HG02642 (cell line): ENCODE results near the gene CDIP1.

Experiments
- ATAC-seq: cut with Tn5 transposase; IDR thresholded peaks from one replicate; pipeline ENCODE4 v1.9.1; 2021; ENCODE audit warnings: mild to moderate bottlenecking; ENCODE audit not compliant: unreplicated experiment, poor library complexity

CDIP1 gene

DNA sequence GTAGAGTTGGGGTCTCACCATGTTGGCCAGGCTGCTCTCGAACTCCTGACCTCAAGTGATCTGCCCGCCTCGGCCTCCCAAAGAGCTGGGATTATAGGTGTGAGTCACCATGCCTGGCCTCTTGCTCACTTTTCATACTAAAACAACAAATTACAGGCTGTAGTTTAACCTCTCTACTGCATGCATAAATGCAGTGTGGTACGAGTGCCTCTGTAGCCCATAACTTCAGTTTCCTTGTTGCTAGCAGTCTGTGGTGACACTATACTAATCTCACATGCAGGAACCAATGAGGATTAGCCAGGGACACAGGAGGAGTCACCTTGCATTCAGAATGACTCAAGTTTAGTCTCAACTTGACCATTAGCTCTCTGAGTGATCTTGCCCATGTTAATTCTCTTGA lies 42.3 kb downstream of the CDIP1 start:
- ATAC-seq: no peak

DNA sequence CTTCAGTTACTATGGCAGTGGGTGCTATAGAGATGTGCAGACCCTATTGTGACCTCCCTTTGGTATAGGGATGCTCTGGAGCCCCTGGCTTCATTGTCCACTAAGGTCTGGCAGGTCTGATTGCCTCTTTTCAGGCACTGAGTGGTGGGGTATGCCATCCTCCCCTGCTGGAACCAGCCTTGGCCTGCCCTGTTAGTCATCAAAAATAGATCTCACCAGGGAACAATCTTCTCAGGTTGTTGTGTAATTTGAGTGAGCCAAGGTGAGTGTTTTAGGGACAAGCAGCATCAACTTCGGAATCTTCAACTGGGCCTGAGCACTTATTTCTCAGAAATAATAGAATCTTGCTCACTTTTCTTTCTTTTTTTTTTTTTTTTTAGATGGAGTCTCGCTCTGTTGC lies 42.8 kb downstream of the CDIP1 start:
- no peak for ATAC-seq

DNA sequence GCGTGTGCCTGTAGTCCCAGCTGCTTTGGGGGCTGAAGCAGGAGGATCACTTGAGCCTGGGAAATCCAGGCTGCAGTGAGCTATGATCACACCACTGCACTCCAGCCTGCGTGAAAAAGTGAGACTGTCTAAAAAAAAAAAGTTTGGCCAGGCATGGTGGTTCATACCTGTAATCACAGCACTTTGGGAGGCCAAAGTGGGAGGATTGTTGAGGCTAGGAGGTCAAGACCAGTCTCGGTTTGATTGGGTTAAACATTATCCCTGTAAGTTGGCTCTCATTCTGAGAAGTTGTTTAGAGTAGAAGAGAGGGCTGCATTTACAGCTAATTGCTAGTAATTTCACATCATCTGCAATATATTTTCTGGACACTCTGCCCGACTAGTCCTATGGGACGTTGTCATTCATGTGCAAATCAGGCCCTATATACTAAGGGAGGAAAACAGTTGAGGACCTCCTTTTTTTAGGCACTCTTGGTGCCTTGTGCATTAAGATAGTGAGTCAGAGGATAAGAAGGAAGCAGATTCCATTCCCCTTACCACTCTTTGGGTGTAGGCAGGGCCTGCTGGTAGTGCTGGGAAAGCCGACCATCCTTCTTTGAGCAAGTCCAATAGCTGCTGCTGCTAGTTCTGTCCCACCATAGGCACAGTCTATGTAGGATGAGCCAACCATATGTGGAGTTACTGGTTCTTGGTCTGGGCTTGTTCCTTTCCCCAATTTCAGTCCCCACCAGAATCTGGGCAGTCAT lies 43.7 kb downstream of the CDIP1 start:
- no peak for ATAC-seq

DNA sequence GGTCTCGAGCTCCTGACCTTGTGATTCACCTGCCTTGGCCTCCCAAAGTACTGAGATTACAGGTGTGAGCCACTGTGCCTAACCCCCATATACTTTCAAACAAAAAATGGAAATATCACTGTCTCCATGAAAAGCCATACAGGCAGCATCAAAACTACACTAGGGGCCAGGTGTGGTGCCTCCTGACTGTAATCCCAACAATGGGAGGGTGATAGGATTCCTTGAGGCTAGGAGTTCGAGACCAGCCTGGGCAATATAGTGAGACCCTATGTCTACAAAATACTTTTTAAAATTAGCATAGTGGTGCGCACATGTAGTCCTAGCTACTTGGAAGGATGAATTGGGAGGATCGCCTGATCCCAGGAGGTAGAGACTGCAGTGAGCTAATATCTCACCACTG lies 46.7 kb downstream of the CDIP1 start:
- ATAC-seq: no peak

DNA sequence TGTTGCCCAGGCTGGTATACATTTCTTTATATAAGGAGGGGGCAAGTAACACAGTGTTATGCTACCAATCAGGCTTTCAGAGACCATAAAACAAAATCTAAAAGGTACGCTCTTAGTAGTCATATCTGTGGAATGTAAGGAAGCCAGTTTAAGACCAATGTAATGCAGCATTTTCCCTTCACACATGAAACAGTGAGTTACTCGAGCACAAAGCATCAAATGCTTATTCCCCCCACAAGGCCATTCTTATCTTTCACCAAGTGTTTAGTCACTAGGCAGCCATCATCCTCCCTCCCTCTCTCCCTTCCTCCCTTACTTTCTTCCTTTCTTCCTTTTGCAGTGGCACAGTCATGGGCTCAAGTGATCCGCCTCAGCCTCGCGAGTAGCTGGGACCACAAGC lies 49.5 kb downstream of the CDIP1 start:
- ATAC-seq: no peak

DNA sequence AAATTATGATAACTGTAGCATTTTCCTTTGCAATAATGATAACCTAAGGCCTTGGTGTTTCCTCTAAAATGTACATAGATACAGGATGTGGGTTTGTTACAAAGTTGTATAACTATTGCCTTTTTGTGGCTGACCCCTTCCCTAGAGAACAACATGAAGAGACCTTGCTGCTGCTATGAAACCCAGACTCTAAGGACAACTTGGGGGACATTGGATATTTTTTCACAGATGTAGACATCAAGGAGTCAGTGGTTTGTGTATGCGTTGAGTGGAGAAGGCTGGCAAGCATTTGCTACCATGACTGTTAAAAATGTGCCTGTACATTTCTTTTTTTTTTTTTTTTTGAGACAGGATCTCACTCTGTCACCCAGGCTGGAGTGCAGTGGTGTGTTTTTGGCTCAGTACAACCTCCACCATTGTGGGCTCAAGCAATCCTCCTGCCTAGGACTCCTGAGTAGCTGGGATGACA lies 50.0 kb downstream of the CDIP1 start:
- no peak for ATAC-seq

DNA sequence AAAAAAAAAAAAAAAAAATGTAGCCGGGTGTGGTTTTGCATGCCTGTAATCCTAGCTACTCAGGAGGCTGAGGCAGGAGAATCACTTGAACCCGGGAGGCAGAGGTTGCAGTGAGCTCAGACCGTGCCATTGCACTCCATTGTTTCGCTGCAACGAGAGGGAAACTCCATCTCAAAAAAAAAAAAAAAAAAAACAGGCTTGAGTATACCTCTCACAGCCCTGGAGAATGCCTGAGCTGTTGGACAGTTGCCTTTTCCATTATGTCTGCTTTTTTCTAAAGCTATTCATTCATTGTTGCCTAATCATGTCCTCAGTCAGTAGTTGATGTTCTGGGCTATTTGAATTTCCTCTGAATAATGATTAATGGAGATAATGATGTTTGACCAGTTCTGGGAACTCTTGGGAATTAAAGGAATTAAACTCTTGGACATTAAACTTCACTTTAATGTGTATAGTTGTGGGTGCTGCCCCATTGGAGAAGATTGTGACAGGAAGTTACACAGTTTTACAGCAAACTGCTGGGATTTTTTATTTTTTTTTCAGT lies 50.5 kb downstream of the CDIP1 start:
- ATAC-seq: no peak

DNA sequence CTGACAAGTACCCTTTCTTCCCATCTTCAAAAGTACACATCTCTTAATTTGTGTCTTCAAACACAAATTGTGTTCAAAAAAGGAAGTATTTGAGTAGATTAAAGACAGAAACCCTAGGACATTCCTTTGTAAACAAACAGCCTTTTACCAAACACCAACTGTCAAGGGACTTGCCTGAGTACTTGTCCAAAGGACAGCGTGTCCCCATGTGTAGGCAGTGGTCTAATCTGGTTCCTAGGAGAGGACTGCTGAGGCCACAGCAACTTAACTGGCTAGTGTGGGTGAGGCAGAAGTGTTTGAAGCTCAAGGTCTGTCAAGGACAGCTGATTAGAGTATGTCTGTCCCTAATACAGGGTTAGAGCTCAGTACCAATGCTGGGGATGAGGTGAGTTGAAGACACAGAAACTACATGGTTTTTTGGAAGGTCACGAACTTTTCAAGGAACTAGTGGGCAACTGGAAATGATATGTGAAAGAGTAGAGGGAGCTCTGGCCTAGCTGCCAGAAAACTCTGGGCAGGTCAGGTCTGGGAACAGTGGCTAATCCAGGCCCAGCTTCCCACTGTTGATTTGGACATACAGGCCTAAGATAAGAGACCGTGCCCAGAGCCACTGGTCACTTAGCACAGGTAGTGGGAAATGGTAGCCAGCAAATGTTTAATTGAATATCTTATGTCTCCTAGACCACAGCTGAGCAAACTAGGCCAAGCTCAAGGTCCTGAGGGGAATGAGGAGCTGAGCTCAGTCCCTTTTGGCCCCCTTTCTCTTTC lies 52.3 kb downstream of the CDIP1 start:
- ATAC-seq: no peak

DNA sequence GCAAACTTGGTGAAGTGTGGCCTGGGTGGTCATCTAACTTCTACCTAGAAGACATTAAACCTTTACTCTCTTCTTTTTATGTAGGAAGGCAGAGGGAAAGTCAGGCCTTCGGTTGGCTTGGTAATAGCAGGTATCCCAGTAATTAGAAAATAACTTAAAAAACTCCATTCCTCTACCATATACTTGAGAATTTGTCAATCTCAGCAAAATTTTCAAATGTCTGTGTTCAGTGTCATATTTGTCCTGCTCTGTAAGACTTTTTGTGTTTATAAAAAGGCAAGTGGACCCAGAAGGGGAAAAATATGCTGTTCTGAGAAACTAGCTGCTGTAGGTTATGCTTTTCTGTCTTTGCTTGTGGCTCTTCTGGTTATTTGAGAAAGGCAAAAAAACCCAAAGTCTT lies 56.6 kb downstream of the CDIP1 start:
- ATAC-seq: no peak

DNA sequence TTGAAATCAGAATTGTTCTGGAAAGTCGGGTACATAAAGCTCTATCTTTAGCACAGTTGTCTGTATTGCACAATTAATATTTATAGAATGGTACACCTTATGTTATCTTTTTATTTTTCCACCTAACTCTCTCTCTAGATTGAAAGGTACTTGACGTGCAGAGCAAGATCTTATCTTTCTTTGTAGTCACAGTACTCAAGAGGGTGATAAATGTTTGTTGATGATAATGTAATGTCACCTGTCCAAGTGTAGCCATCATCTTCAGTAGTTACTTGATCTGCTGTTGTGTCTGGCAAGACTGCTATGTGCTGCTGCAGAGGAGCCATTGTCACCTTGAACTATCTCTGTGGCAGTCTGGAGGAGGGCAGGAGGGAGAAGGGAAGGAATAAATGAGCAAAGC lies 57.0 kb downstream of the CDIP1 start:
- ATAC-seq: no peak

DNA sequence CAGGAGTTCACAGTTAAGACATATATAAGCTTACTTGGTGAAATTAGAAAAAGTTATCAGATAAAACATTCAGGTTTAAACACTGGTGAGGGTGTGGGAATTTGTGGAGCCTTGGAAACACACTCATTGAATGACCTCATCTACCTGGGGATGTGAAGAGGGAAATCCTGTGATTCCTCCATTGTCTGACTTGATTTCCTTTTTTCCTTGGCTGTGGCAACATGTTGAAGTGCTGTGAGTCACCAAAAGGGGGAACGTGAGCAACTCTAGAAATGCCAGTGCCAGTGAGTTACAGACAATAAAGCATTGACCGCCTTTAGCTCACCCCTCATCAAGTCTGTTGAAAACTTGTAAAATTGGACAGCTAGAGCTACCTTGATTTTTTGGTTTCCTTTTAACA lies 60.6 kb downstream of the CDIP1 start:
- ATAC-seq: no peak

DNA sequence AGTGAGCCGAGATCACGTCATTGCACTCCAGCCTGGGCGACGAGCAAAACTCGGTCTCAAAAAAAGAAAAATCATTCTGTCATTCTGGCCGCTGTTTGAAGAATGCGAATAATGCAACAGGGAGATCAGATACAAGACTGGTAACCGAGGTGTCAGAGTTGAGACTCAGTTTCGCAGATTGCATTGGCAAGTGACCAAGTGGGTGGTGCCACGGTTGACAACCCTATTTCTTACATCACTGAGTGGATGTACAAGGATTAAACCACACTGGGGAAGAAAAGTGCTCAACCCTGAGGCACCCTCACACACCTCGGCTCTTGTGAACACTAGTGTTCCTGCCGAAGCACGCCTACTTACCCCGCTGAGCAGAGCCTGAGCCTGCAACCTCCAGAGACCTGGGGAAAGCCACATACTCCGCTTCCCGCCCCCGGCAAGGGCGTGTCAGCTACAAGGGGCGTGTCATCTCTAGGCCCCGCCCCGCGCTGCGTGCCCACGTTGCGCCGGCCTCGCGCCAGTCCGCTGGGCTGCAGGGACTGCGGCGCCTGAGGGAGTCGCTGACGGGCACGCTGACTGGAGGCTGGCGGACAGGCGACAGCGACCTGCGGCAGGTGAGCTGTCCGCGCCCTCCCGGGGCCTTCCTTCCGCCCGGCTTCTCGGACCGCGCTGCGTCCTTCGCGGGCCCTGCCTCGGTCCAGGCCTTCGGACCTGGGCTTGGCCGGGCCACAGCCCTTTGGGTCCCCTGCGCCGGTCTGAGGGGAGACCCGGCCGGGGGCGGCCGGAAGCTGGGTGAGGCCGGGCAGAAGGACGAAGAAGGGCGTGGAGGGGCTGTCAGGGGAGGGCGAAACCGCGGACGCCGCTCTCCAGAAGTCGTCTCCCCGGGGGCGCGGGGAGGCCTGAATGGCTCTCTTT lies 62.4 kb downstream of the CDIP1 start, which contains the start of gene HMOX2:
Gene HMOX2 (plus strand): TSS at position 519 of the 909 bp plus-strand sequence. CDS start 29,127 bp downstream, outside the sequence.
- peak; percentile 88 for ATAC-seq

DNA sequence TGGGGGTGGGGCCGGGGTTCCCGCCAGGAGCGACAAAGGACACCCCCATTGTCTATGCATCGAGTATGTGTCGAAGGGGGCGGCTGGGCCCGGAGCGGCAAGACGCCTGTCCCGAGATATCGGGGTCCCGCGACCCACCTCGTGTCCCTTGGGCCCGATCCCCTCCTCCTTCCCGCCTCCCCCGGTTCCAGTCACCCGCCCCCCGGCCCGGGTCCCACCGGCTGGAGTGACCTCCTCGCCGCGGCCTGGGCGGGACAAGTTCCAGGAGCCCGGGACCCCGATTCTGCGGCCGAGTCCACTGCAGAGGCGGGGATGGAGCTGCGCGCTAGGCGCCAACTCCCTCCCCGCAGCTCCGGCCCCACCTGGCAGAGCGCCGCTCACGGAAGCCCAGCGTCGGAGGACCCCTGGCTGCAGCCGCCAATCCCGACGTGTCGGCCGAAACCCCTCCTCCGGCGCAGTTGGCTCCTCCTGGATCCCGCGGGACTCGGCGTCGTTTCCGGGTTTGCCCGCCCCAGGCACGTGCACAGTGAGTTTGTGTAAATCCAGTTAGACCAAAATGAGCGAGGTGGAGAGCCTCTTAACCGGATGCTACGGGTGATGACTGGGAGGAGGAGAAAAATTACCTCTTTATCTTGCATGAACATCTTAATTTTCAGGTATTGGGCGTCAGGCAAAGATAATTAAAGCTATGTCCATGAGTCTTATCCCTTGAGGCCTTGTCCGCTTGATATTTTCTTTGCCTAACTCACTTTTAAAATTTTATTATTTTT lies 64.2 kb downstream of the CDIP1 start, which contains the start of gene NMRAL1:
Gene NMRAL1 (minus strand): TSS at position 434 of the 770 bp plus-strand sequence. CDS start 493 bp downstream, outside the sequence.
- ATAC-seq: no peak

DNA sequence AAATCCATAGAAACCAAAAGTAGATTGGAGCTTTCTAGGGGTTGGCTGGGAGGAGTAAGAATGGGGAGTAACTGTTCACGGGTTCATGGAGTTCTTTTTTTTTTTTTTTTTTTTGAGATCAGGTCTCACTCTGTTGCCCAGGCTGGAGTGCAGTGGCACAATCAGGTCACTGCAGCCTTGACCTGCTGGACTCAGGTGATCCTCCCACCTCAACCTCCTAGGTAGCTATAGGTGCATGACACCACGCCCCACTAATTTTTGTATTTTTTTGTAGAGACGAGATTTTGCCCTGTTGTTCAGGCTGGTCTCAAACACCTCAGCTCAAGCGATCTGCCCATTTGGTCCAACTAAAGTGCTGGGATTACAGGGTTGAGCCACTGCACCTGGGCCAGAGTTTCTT lies 65.7 kb downstream of the CDIP1 start:
- no peak for ATAC-seq

DNA sequence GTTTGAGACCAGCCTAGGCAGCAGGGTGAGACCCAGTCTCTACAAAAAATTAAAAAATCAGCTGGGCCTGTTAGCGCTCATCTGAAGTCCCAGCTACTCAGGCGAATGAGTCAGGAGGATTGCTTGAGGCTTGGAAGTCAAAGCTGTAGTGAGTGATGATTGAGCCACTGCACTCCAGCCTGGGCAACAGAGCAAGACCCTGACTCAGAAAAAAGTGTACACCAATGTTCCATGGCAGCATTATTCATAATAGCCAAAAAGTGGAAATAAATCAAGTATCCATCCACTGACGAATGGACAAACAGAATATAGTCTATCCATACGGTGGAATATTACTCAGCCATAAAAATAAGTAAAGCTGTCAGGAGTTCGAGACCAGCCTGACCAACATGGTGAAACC lies 66.7 kb downstream of the CDIP1 start:
- no peak for ATAC-seq

DNA sequence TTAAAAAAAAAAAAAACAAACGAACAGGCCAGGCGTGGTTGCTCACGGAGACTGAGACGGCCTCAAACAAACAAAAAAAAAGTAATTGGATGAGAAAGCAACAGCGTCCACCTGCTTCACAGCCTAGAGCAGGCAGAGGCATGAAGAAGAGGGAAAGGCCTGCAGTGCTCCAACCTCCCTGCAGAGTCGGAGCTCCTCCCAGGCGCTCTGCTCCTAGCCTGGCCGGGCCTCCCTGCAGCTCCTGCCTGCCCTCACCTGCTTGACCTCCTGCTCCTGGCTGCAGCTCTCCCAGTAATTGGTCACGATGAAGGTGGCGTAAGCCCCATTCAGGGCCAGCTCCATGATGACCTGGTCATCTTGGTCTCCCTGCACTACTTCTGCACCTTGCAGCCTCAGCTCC lies 69.6 kb downstream of the CDIP1 start:
- ATAC-seq: no peak

DNA sequence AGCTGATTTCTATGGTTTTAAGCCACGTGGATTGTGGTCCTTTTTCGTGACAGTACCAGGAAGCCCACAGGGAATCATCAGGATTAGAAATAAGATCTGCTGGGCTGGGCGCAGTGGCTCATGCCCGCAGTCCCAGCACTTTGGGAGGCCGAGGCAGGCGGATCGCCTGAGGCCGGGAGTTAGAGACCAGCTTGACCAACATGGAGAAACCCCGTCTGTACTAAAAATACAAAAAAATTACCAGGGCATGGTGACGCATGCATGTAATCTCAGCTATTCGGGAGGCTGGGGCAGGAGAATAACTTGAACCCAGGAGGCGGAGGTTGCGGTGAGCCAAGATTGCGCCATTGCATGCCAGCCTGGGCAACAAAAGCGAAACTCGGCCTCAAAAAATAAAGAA lies 70.7 kb downstream of the CDIP1 start:
- ATAC-seq: no peak

DNA sequence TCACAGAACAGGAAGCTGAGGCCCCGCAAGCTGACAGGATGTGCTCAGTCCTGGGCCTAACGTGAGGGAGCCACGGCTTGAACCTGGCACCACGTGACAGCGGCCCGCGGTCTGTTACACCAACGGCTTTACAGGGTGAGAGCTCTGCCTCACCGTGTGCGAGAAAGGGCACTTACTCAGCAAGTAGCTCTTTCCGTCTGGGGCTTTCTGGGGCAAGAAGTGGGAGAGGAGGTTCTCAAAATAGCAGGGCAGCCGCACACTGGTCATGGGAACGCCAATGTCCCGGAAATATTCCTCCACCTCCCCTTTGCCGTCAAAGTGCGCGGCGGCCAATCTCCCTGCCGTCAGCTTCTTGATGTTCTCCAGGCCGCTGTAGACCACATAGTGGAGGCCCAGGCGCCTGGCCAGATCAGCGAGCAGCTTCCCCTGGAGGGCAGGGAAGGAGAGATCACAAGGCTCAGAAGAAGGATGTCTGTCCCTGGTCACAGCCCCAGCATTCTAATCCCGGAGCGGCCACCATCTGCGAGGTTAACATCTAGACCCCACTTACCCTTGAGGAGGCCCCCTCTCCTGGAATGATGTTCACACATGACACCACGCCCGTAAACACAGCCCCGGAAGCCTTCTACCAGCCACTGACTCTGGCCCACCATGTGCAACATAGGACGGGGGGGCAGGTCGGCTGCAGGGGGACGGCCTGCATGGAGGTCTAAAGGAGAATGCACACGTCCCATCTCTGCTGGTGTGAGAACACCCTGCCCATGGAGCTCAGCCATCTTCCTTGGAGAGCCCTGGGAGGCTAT lies 72.4 kb downstream of the CDIP1 start:
- no peak for ATAC-seq
